ENCODE data around the gene AP2S1.

Gene AP2S1

GRCh38 chr19:46802152-46802551, 48.5 kb downstream of the AP2S1 start:
- no peak for DNase-seq (ENCODE audit: low spot score)

- no peak for DNase-seq (ENCODE audit: low spot score)
Observed at GRCh38 chr19:46798713-46799112, 51.9 kb downstream of the AP2S1 start.

- no peak for DNase-seq (ENCODE audit: low spot score)
Observed at GRCh38 chr19:46797881-46798280, 52.8 kb downstream of the AP2S1 start.

GRCh38 chr19:46791944-46792343, 58.7 kb downstream of the AP2S1 start:
- no peak for DNase-seq (ENCODE audit: low spot score)

GRCh38 chr19:46789371-46789770, 61.3 kb downstream of the AP2S1 start:
- no peak for DNase-seq (ENCODE audit: low spot score)

- no peak for DNase-seq (ENCODE audit: low spot score)
Observed at GRCh38 chr19:46788968-46789338, 61.7 kb downstream of the AP2S1 start.

GRCh38 chr19:46788262-46788967, 62.2 kb downstream of the AP2S1 start, which contains the start of gene SLC1A5:
Gene SLC1A5 (minus strand): TSS chr19:46788594. CDS start chr19:46787965, 629 bp downstream.
- peak; percentile 98 for DNase-seq (ENCODE audit: low spot score)
